ENCODE measurements around the gene SEMA4F.

DNA sequence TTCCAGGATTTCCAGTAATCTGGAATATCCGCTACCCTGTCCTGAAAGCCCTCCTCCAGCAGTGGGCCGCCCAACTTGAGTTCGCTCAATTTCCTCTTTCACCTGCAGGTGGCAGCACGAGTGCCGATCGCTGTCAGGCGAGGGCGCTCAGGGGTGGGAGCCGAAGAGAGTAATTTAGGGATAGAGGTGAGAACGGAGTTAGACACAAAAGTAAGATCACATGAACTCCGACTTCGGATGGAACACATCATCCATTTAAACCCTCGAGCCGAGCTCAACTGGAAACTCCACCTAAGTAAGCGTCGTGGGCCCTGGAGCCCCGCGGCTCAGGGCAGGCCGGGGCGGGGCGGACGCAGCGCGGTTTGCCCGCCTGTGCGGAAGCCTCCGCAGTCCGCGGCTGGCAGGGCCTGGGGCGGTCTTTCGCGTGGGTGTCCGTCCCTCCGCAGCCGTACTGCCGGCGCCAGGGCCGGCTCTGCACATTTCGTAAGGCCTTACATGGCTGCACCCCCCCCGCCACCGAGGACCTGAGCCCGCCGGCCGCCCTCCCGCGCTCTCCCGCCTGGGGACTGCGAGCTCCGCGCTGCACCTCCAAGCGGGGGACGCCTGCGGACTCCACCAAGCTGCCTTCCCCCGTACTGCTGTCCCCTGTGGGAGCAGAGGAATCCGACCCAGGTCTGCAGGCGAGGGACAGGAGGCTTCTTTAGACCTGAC is 61.2 kb downstream of the SEMA4F start:
- TF ChIP-seq CTCF (IDR thresholded peaks at IDR 0.05; ENCODE audit: insufficient read depth, low read depth, low read length) (peak; percentile 90), EZH2 (IDR thresholded peaks at IDR 0.05; ENCODE audit: insufficient read depth, low read length) (no peak)

Data from astrocyte (in vitro differentiated cells and primary cell).